ENCODE results near the gene SEZ6. TPM values are rescaled to one million over a fixed set of nuclear protein-coding genes. Genes with fewer than 3 reads are reported as not detected.
"Not testable (repeated sequence)": the region's sequence is repeated elsewhere in the genome, so short reads cannot be mapped to it uniquely, and the experiment has no call there.

The SEZ6 gene
- total RNA-seq, 1 experiment from 2014 or later = not detected

DNA sequence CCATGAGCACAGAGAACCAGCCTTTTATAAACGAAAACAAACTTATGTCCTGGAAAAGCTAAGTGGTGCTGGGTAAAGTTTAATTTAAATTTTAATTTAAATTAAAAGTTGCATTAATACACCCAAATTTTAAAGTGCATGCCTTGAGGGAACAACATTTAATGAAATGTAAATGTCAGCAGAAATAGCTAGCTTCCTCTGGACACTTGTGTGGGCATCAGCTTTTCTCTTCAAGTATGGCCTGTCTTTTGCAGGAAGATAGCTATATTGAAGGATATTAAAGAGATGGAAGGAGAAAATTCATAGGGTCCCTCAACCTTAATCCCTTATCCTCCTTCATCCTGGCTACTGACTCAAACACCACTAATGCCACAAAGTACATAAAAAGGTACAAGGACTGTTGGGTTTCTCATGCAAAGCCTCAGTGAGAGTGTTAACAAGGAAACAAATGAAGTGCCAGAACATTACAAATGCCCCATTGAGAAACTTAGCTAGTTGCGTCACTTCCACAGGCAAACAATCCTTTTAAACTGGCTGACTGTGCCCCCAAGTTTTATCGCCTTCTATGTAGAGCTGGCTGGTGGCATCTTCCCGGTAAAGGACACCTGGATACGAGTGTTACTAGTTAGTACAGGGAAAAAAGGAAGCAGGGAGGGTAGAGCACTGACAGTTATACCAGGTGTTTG, 68.6 kb downstream of the SEZ6 start:
- in situ Hi-C loops (cut with HindIII; ENCODE audit: low pct_unique_long_range_greater_than_20kb, low sequenced_read_pairs) = no loop called here
- DNase-seq (ENCODE audit: low read depth, low spot score) = peak; percentile 48

DNA sequence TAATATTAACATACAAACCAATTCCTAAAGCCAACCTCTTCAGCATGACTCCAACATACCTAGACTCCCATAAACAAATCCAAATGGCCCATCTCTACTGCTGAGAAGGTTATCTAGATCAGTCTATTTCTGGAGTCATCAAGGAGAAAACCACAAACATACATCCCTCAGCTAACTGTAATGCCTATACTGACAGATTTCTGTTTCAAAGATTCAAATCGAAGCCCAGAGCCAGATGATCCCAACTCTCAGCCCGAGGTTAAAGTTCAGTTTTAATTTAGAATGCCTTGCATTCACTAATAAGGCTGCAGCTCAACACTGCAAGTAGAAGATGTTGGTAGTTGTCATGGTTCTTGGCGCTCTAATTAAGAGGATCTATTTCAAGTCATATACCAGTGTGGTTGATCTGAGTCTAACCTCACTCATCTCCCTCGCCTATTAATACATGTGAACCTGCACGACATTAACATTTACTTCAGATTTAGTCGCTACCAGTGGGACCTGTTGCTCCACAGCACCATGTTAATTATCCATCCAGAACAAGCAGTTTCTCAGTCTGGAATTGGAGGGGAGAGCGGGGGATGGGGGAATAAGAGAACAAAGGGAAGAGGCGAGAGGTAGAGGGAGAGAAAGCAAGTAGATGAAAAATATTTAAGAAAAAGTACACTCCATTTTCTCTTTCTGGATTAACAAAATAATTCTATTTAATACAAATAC, 69.9 kb downstream of the SEZ6 start:
- in situ Hi-C loops (cut with HindIII; ENCODE audit: low pct_unique_long_range_greater_than_20kb, low sequenced_read_pairs) = no loop called here
- no peak for DNase-seq (ENCODE audit: low read depth, low spot score)

DNA sequence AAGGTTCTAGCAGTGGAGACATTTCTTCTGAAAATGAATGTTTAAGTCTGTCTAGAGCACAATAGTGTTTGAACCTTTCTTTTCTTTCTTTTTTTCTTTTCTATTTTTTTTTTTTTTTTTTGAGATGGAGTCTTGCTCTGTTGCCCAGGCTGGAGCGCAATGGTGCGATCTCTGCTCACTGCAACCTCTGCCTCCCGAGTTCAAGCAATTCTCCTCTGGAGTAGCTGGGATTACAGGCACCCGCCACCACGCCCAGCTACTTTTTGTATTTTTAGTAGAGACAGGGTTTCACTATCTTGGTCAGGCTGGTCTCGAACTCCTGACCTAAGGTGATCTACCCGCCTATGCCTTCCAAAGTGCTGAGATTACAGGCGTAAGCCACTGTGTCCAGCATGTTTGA, 71.3 kb downstream of the SEZ6 start:
- DNase-seq (ENCODE audit: low read depth, low spot score); in situ Hi-C loops (cut with HindIII; ENCODE audit: low pct_unique_long_range_greater_than_20kb, low sequenced_read_pairs): not testable (repeated sequence)

DNA sequence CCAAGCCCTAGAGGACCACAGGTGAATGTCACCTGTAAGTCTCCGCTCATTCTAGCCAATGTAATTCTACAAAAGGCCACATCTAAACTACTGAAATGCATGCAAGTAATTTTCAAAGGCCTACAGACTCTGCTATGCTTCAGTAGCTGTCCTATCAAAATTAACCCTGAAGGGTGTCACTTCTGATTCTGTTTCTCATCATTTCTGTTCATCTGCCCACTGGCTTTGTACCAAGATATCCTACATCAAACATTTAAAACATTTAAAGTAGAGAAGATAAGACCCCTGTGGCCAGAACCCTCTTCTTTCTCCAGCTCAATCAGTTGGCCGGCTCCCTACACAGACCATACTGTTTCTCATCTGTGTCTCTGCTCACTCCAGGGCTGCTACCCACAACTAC, 76.0 kb downstream of the SEZ6 start:
- no peak for DNase-seq (ENCODE audit: low read depth, low spot score)
- in situ Hi-C loops (cut with HindIII; ENCODE audit: low pct_unique_long_range_greater_than_20kb, low sequenced_read_pairs) = no loop called here

DNA sequence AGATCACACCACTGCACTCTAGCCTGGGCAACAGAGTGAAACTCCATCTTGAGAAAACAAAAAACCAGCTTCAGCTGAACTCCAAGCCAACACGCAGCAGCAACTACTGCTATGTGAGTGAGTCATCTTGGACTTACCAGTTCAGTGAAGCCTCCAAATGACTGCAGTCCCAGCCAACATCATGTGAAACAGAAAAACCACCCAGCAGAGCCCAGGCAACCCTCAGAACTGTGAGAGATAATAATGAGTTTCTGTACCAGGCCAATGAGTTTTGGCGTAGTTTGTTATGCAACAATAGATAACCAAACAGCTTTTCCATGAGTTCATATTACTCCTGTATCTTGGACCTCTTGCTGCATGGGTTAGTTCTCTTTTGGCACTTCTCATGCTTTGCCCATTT, 77.8 kb downstream of the SEZ6 start:
- no peak for DNase-seq (ENCODE audit: low read depth, low spot score)
- in situ Hi-C loops (cut with HindIII; ENCODE audit: low pct_unique_long_range_greater_than_20kb, low sequenced_read_pairs) = no loop called here

DNA sequence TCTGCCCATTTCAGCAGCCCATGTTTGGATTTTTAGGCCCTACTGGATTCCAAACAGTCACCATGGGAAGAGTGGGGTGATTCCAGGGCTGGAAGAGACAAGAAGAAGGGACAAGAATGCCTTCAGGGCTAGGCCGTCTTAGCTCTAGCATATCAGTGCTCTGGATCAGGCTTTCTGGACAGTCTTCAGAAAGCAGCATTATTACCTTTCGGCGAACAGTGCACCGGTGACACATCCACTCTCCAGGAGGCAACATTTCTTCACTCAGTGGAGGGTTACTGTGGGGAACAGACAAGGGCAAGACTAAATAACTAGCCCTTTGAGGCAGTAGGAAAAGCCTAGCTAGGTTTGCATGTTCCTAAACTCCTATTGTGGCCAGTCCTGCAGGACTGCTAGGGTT, 79.0 kb downstream of the SEZ6 start:
- no peak for DNase-seq (ENCODE audit: low read depth, low spot score)

DNA sequence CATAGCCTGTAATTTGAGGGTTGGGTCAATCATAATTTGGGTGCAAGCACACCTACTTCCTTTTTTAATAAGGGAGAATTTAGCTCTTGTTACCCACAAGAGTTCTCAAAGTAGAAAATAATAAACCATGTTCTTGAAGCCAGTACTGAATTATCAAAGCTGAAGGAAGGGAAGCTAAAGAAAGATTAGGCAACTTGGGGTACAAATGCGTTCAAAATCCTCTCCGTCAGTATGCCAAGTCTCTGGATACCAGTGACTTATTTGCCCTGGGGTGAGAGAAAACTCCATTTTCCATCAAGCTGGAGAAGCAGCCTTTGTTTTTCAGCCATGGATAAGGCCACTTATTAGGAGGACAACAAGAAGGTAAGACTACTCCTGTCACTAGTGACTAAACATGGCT, 79.5 kb downstream of the SEZ6 start:
- in situ Hi-C loops (cut with HindIII; ENCODE audit: low pct_unique_long_range_greater_than_20kb, low sequenced_read_pairs) = no loop called here
- no peak for DNase-seq (ENCODE audit: low read depth, low spot score)

More for the DNA sequence above, 79.0 kb downstream of the SEZ6 start:
- in situ Hi-C loops (cut with HindIII; ENCODE audit: low pct_unique_long_range_greater_than_20kb, low sequenced_read_pairs) = no loop called here

DNA sequence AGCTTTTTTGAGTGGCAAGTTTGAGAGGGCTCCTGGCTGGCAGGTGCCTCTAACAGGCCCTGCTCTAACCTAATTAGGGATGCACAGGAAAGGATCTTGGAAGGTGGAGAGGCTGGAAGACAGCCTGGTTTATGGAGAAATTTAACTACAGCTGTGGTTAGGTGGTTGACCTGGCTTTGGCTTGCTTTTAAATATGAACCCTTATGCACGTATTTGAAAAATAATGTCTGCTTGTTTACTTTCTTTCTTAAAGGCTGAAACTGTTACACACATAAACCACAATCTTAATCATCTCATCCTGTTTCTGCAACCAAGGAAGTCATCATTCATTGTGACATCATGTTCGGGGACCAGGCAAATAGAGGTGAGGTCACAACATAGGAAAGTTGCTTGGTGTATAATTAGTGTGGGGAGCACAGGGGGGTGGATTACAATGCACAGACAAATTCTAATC, 79.9 kb downstream of the SEZ6 start:
- no peak for DNase-seq (ENCODE audit: low read depth, low spot score)
- in situ Hi-C loops (cut with HindIII; ENCODE audit: low pct_unique_long_range_greater_than_20kb, low sequenced_read_pairs) = no loop called here

DNA sequence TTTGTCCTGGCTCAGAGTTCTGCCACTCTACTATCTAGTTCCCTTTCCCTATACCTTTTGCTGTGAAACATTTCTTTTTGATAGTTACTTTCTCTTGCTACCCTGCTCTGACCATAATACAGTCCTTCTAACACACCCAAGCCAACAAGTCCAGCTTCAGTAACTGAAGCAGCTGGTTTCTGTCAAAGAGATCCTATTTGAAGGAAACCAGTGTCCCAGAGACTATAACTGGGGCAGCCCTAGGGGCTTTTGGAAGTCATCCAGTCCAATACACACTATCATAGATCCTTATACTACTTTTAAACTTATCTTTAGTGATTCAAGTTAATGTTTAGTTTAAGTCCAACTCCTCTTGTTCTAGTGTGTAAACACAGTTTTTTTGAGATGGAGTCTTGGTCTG, 85.6 kb downstream of the SEZ6 start:
- in situ Hi-C loops (cut with HindIII; ENCODE audit: low pct_unique_long_range_greater_than_20kb, low sequenced_read_pairs) = no loop called here
- no peak for DNase-seq (ENCODE audit: low read depth, low spot score)

DNA sequence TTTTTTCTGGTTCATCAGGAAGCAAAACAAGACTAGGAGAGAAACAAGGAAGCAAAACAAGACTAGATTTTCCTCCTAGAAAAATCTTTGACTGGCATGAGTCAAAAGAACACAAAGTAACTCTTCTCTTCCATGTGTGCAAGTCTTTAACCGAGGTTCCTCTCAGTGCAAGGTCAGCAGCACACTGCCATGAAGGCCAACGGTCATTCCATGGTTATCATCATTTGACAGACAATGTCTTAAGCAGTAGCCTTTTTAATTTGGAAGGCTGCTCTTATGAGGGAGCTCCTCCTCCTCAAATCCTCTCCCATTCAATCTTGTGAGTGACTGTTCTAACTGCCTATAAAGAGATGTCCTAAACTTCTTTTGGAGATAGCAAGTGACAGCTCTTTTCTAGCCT, 87.5 kb downstream of the SEZ6 start:
- in situ Hi-C loops (cut with HindIII; ENCODE audit: low pct_unique_long_range_greater_than_20kb, low sequenced_read_pairs) = no loop called here
- DNase-seq (ENCODE audit: low read depth, low spot score) = no peak

DNA sequence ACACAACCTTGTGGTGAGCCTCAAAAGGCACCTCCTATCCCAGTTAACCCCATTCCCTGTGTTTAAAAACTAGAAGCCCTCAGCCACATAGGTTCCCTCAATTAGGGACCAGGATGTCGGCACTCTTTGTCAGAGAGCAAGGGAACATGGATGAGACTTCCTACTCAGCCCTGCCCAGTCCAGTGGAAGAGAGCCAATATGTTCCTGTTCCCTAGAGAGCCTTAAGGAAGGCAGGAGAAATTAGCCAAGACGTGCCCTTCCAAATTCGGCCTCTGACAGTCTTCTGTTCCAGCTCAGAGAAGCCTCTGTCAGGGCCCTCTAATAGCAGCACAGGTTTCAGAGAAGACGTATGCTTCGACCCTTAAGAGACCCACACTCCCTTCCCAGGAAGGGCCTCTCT, 88.4 kb downstream of the SEZ6 start:
- in situ Hi-C loops (cut with HindIII; ENCODE audit: low pct_unique_long_range_greater_than_20kb, low sequenced_read_pairs) = no loop called here
- DNase-seq (ENCODE audit: low read depth, low spot score) = no peak

DNA sequence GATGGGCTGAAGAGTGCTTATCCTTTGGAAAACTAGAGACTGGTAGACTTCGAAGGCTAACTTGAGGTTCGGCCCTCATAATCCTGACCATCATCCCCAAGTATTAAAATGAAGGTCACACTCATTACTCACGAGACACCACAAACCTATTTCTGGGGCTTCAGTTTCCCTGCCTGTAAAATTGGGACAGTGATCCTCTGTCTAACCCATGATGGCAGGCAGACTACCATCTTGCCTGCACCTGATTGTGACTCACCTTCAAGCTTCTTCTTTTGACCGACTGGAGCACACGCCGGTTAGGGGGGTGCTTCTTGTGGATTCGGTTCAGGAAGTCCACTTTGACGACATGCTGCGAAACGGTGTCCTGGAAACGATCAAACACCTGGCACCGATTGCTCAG, 88.8 kb downstream of the SEZ6 start:
- in situ Hi-C loops (cut with HindIII; ENCODE audit: low pct_unique_long_range_greater_than_20kb, low sequenced_read_pairs) = no loop called here
- DNase-seq (ENCODE audit: low read depth, low spot score) = no peak

DNA sequence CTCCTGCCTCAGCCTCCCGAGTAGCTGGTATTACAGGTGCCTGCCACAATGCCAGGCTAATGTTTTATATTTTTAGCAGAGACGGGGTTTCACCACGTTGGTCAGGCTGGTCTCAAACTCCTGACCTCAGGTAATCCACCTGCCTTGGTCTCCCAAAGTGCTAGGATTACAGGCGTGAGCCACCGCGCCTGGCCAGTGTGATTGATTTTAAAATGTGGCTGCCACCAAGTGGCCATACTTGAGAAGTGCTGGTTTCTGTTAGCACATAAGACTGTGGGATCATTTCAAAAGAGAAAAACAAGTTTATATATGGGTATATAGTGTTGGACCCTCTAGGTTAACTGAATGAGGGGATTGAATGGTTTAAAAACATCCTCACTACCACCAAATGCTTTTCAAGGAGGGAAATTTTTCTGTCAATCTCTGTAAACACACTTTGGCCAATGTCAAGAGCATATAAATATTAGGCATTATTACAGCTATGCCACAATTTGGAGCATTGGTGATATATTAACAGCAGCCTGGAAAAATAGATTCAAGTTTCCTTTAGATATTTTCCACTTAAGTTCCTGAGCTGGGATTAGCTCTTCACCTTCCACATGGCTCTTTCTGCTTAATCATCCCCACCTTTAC, 89.4 kb downstream of the SEZ6 start:
- peak; percentile 40 for DNase-seq (ENCODE audit: low read depth, low spot score)

DNA sequence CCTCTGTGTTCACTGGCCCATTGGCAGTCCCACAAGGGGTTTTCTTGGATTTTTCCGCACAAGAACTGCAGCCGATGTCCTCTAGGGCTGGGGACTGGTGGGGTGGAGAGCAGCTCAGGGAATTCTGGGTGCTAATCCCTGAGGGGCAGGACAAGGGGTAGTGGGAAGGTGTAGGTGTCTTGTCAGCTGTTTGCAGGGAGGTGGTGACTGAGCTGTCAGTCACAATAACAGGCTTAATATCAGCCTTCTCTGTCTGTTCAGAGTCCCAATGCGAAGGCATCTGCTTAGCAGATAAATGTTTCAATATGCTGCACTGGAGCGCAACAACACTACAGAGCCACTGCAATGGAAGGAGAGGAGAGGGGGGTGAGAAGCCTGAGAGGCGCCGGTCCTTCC, 92.9 kb downstream of the SEZ6 start:
- in situ Hi-C loops (cut with HindIII; ENCODE audit: low pct_unique_long_range_greater_than_20kb, low sequenced_read_pairs) = no loop called here
- DNase-seq (ENCODE audit: low read depth, low spot score) = no peak

More for the DNA sequence above, 89.4 kb downstream of the SEZ6 start:
- in situ Hi-C loops (cut with HindIII; ENCODE audit: low pct_unique_long_range_greater_than_20kb, low sequenced_read_pairs) = no loop called here

DNA sequence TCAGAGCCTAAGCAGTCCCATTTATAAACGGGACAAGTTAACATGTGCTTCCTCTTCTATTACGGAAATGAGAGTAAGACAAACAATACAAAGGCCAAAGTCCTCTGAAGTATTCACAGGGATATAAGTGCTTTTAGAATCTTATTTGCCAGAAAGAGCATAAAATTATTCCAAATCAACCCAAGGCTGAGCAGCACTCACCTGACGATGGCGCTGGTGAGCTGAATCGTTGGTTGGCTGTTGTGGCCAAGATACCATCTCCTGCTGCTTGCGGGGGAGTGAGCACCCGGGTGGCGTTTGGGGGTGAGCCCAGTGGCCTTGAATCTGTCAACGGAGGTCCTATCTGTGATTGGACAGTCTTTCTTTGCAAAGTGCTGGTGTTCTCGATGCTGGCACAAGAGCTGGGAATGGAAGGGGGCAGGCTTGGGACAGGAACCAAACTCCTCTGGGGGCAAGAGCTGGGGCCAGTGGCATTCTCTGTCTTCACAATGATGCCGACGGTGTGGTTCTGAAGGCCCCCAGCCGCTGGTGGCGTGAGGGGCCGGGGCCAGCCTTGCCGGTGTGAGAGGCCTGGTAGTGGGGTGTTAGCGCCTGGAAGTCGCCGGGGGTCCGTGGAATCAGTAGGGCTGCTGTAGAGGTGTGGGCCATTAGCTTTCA, 93.4 kb downstream of the SEZ6 start:
- peak; percentile 64 for DNase-seq (ENCODE audit: low read depth, low spot score)
- in situ Hi-C loops (cut with HindIII; ENCODE audit: low pct_unique_long_range_greater_than_20kb, low sequenced_read_pairs) = no loop called here

DNA sequence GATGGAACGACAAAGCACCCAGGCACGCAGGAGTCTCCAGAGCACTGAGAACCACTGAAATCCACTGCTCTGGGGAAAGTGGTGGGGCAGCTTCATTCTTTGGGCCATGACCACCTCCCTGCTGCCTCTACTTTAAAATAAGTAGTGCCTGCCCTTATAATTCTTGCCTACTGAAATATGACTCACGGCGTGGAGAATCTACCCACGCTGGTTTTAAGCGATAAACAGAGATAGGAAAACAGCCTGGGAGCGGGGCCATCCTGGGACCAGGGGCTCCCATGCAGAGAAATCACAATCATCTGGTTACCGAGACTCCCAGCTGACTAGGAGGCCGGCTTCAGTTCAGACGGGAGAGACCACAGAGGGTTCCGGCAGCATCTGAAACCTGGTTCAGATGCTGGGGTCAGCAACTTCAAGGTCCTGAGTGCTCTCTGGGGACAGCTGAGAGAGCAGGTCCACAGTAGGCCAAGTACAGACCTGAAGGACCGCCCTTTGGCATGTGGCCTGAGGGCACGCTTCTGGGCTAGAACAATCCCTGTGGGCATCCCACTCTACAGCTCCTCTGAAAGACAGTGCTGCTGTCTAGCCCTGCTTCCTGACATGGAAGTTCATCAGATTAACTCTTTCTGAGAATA, 94.3 kb downstream of the SEZ6 start:
- DNase-seq (ENCODE audit: low read depth, low spot score) = no peak
- in situ Hi-C loops (cut with HindIII; ENCODE audit: low pct_unique_long_range_greater_than_20kb, low sequenced_read_pairs) = no loop called here

DNA sequence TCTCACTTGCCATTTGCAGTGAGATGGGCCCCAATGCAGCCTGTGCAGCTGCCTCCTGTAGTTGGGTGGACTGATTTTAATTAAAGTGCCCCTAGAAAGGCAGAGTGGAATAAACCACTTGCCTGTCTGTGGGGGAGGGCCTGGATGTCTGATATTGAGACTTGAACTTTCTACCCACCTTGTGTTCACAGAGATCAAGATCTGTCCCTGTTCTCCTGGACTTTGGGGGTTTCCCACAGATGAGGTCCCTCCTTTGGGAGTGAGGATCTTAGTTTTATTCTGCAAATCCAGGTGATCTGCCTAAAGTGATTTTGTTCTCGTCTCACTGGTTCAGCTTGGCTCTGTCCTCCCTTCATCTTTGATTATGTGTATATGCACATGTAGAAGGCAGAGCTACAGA, 95.3 kb downstream of the SEZ6 start:
- DNase-seq (ENCODE audit: low read depth, low spot score) = no peak
- in situ Hi-C loops (cut with HindIII; ENCODE audit: low pct_unique_long_range_greater_than_20kb, low sequenced_read_pairs) = no loop called here

DNA sequence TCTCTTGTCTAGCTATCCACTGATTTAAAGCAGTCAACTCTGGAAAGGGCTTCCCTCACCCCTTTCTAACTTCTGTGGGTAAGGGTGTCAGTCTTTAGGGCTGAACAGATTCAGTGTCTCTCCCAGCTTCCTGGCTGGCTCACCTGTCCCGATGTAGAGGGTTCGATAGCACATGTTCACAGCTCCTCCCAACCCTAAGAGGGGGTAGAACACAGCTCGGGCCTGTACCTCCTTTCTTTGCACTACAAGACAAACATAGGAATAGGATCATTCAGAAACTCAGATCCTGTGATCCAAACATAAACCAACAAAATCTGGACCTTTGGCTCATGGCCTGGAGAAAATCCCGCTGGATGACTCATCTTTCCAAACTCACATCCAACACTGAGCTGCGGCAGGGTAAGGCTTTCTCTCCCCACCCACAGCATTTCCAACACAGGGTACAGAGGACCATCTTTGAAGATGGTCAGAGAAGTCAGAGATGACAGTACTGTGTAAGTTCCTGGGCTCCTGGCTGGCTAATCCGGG, 97.1 kb downstream of the SEZ6 start:
- no peak for DNase-seq (ENCODE audit: low read depth, low spot score)
- in situ Hi-C loops (cut with HindIII; ENCODE audit: low pct_unique_long_range_greater_than_20kb, low sequenced_read_pairs) = no loop called here
